Ovary (tissue), 9 donors: Measurements from ENCODE around the gene DAZAP2. TPM values are rescaled to one million over a fixed set of nuclear protein-coding genes. Genes with fewer than 3 reads are reported as not detected.

Experiments
- DNase-seq, 5 donors: peaks; one replicate each; pipeline ENCODE4 v3.0.0-alpha.2; 2019 to 2020
- H3K27ac ChIP-seq, 2 donors: fragments of 200-600 bp; one replicate each; pipeline versions ENCODE4 v1.5.1 to v1.8.0; 2019 to 2022
- H3K27me3 ChIP-seq: fragments of 200-600 bp; one replicate; pipeline ENCODE4 v1.8.0; 2022
- H3K36me3 ChIP-seq: fragments of 200-600 bp; sonication (generic); one replicate; pipeline ENCODE4 v1.5.1; 2019
- H3K4me1 ChIP-seq: one replicate; pipeline ENCODE4 v1.8.1; 2013; ENCODE audit warnings: mild to moderate bottlenecking, moderate library complexity; ENCODE audit not compliant: insufficient read depth
- H3K4me3 ChIP-seq: fragments of 200-600 bp; sonication (generic); one replicate; pipeline ENCODE4 v1.5.1; 2017
- H3K9me3 ChIP-seq, 2 donors: fragments of 200-600 bp in 1 of 2; sonication (generic) in 1 of 2; one replicate each; pipeline versions ENCODE4 v1.5.1 to v1.8.1; 2013 to 2019; ENCODE audit warnings: mild to moderate bottlenecking in 1 of 2, moderate library complexity in 1 of 2
- EP300 ChIP-seq: sonication (generic); formaldehyde crosslinking; IDR thresholded peaks from one replicate; pipeline ENCODE4 v1.6.1; 2017; ENCODE audit warnings: antibody characterized with exemption
- POLR2A ChIP-seq: fragments of 450-650 bp; IDR thresholded peaks from one replicate; pipeline ENCODE4 v1.6.1; 2017; ENCODE audit warnings: antibody characterized with exemption, mild to moderate bottlenecking, moderate library complexity
- WGBS, 3 donors: extraction: QIAGEN DNeasy Blood & Tissue Kit in 1 of 3; methylation state at CpG; one replicate each; pipeline versions ENCODE4 v1.1.5 to v1.1.7; 2013 to 2017; 5-methylcytosine and 5-hydroxymethylcytosine counted together
- intact Hi-C, 4 donors: fragments of 100-400 bp; cut with DNase I; formaldehyde crosslinking; loops; one replicate each; pipeline versions ENCODE4 v1.11.0 to v1.15.1; 2022 to 2023
- polyA plus RNA-seq, 2 donors: library from polyadenylated mRNA; stranded (reverse); fragments of 200-250 nt in 1 of 2; fragments of 350-450 nt in 1 of 2; fragmentation: Illumina TruSeq in 1 of 2; extraction: RNeasy Lipid Tissue Mini Kit (QIAGEN cat#74804) in 1 of 2; gene quantifications; one replicate each; pipeline ENCODE4 v1.2.3, GENCODE V29; 2013 to 2014
- total RNA-seq, 7 donors: library from RNA; depleted of rRNA in 2 of 7; stranded (reverse); fragments of >200 nt in 2 of 7; fragmentation: NEBNext Ultra II Directional in 3 of 7; extraction: Animal tissue kit (Norgen Biotek cat#: 25700) in 3 of 7; gene quantifications; one replicate each; pipeline versions ENCODE4 v1.1.0 to v1.2.4, GENCODE V29; 2016 to 2023
- TF ChIP-seq, protein P1 (sequence below), 3 donors: fragments of 450-650 bp in 2 of 3; fragments of 200-600 bp in 1 of 3; IDR thresholded peaks; one replicate each; pipeline versions ENCODE4 v1.5.1 to v1.8.0; 2016 to 2022; ENCODE audit warnings: antibody characterized with exemption in 3 of 3, mild to moderate bottlenecking in 1 of 3
- donor health status: DM: no; HTN: no; CAD: no; lungs with moderate emphysema.
- donor health status: DM: no; HTN: no; CAD: no.
- donor health status: Bipolar disorder and iron deficiency.
- donor health status: DM: yes; HTN: yes; CAD: no.
- donor health status: DM: no; HTN: no; CAD: no.
- donor health status: DM: yes; HTN: yes; CAD: no.

The DAZAP2 gene
- total and polyA plus RNA-seq, 9 donors: 123 to 323 (median 156) TPM

DNA sequence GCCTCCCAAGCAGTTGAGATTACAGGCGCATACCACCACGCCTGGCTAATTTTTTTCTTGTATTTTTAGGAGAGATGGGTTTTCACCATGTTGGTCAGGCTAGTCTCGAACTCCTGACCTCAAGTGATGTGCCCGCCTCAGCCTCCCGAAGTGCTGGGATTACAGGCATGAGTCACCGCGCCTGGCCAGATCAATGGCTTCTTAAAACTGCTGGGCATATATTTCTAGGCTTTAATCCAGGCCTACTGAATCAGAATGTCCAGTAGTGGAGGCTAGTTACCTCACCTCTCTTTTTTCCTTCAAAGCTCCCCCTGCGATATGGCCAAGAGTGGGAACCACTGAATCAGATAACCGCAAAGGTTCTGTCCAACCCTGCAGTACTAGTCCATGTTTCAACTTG lies 37.8 kb upstream of the DAZAP2 start:
- intact Hi-C loops: loop anchor here in 1 of 4 donors (10.0 kb wide), 1 partner anchor 106 kb away; no protein-coding TSS in a partner anchor
- TF ChIP-seq POLR2A (no peak), EP300 (no peak)
- TF ChIP-seq, protein P1, sequence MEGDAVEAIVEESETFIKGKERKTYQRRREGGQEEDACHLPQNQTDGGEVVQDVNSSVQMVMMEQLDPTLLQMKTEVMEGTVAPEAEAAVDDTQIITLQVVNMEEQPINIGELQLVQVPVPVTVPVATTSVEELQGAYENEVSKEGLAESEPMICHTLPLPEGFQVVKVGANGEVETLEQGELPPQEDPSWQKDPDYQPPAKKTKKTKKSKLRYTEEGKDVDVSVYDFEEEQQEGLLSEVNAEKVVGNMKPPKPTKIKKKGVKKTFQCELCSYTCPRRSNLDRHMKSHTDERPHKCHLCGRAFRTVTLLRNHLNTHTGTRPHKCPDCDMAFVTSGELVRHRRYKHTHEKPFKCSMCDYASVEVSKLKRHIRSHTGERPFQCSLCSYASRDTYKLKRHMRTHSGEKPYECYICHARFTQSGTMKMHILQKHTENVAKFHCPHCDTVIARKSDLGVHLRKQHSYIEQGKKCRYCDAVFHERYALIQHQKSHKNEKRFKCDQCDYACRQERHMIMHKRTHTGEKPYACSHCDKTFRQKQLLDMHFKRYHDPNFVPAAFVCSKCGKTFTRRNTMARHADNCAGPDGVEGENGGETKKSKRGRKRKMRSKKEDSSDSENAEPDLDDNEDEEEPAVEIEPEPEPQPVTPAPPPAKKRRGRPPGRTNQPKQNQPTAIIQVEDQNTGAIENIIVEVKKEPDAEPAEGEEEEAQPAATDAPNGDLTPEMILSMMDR (IDR thresholded peaks at IDR 0.05): no peak
- no peak for DNase-seq
- WGBS, 3 donors: 92 to 94% (median 93%) methylated on average over 9 of the region's 9 CpGs
- no peaks in the 10 kb centered on the region for H3K4me1 ChIP-seq
- H3K4me3 ChIP-seq: no peak overlapping the region
- no peaks in the 10 kb centered on the region for H3K27me3 ChIP-seq
- no peaks in the 10 kb centered on the region for H3K36me3 ChIP-seq
- H3K27ac ChIP-seq: no peak overlapping the region
- no peaks in the 10 kb centered on the region for H3K9me3 ChIP-seq

DNA sequence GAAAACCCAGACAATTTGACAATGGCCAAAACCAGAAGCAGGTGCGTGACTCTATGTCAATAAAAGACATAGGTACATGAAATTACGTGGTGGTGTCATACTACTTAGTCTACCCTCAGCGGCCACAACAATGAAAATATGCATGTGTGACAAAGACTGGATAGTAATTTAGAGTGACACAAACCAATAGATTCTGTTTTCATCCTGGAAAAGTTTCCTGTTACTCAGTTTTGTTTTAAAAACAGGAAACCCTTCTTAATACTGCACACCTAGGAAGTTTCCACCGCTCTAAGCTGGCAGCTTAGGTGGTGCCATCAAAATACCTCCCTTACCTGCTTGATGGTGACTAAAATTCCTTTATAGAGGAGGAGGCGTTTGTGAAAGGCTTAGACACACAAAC lies 35.9 kb upstream of the DAZAP2 start:
- Histone ChIP-seq H3K4me1 (no peaks in the 10 kb centered on the region), H3K27me3 (no peaks in the 10 kb centered on the region), H3K27ac (no peak overlapping the region), H3K9me3 (no peaks in the 10 kb centered on the region), H3K36me3 (no peaks in the 10 kb centered on the region), H3K4me3 (no peak overlapping the region)
- TF ChIP-seq, protein P1 (IDR thresholded peaks at IDR 0.05): no peak
- TF ChIP-seq EP300 (no peak), POLR2A (no peak)
- intact Hi-C loops: loop anchor here in 1 of 4 donors (10.0 kb wide), 1 partner anchor 108 kb away; no protein-coding TSS in a partner anchor
- WGBS, 3 donors: 92 to 97% (median 96%) methylated on average over 5 of the region's 5 CpGs
- no peak for DNase-seq

DNA sequence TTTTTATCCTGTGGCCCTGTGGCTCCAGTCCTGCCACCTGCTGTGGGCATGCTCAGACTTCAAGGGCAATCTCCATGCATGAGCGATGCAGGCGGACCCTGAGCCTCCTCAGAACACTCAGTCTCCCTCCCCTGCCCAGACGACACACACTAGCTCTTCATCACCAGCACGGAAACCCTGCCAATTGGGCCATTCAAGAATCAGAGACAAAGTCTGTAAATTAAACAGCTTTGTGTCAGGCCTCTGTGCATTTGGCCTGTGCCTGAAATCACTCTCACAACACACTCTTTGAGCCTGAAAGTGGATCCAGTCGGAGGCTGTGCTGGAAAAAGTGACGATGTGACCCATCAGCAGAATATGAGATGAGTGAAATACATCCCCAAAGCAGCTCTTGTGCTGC lies 33.3 kb upstream of the DAZAP2 start:
- no peaks in the 10 kb centered on the region for H3K4me1 ChIP-seq
- intact Hi-C loops: loop anchor here in 1 of 4 donors (10.0 kb wide), 1 partner anchor 111 kb away; no protein-coding TSS in a partner anchor
- no peak for DNase-seq
- H3K27me3 ChIP-seq: no peaks in the 10 kb centered on the region
- no peaks in the 10 kb centered on the region for H3K9me3 ChIP-seq
- no peak overlapping the region for H3K4me3 ChIP-seq
- no peaks in the 10 kb centered on the region for H3K36me3 ChIP-seq
- TF ChIP-seq POLR2A (no peak), EP300 (no peak)
- TF ChIP-seq, protein P1 (IDR thresholded peaks at IDR 0.05): no peak
- WGBS, 3 donors: 92 to 96% (median 95%) methylated on average over 6 of the region's 6 CpGs
- no peak overlapping the region for H3K27ac ChIP-seq

DNA sequence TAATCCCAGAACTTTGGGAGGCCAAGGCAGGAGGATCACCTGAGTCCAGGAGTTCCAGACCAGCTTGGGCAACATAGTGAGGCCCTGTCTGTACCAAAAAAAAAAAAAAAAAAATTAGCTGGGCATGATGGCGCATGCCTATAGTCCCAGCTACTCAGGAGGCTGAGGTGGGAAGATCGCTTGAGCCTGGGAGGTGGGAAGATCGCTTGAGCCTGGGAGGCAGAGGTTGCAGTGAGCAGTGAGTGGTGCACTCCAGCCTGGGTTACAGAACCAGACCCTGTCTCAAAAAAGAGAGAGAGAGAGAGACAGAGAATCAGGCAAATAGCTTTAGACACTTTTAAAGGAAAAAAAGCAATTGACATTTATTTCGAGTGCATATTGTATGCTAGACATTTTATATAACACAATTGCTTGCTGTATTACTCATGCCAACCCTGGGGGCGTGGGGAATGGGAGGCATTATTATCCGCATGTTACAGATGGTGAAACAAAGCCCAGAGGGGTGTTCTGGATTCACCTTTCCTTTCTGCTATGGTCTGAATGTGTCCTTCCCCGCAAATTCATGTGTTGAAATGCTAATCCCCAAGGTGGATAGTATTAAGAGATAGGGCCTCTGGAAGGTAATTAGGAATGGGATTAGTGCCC lies 30.5 kb upstream of the DAZAP2 start:
- H3K36me3 ChIP-seq: no peaks in the 10 kb centered on the region
- H3K4me3 ChIP-seq: no peak overlapping the region
- intact Hi-C loops: loop anchor here in 1 of 4 donors (10.0 kb wide), 1 partner anchor 113 kb away; no protein-coding TSS in a partner anchor
- no peak for TF ChIP-seq EP300
- no peak for TF ChIP-seq POLR2A
- TF ChIP-seq, protein P1 (IDR thresholded peaks at IDR 0.05): no peak
- no peak overlapping the region for H3K27ac ChIP-seq
- WGBS, 3 donors: 89 to 93% (median 93%) methylated on average over 7 of the region's 7 CpGs
- no peak for DNase-seq
- no peaks in the 10 kb centered on the region for H3K4me1 ChIP-seq
- no peaks in the 10 kb centered on the region for H3K9me3 ChIP-seq
- H3K27me3 ChIP-seq: no peaks in the 10 kb centered on the region
